ENCODE data around the gene FRRS1L. TPM values are rescaled to one million over a fixed set of nuclear protein-coding genes. Genes with fewer than 3 reads are reported as not detected.

Gene FRRS1L
- total RNA-seq, 1 donor from 2014 or later, result 4.7 TPM

DNA sequence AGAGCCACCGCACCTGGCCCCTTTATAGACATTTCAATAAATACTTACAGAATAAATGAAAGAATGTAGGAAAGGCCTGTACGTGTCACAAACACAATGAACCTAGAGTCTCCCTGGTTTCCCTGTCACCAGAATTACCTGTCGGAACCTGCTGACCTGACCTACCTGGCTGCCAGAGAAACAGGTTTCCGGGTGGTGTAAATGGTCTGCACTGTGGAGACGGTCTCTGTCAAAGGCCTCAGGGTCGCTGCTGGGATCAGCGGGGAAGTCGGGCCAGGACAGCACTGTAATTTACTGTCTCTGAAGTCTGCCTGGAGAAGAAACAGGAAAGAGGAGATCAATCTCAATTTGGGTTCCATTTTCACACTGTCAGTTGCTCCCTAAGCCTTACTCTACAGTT lies 9.3 kb upstream of the FRRS1L start:
- DNase-seq, result no peak

DNA sequence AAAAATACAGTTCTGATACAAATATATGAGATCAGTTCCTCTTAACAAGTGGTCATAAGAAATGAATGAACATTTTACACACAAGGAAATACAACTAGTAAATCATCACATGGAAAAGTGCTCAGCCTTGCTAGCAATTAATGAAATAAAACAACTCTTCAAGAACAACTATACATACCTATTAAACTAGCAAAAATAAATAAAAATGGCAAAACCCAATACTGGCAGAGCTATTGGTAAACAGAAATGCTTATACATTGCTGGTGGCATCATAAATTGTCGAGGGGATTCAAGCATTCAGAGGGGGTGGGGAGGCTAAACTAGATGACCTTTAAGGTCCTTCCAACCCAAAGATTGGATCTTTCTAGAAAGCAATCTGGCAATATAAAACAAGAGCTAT lies 5.9 kb upstream of the FRRS1L start:
- no peak for DNase-seq

- no peak for DNase-seq
These were observed 4.9 kb upstream of the FRRS1L start for GRCh38 chr9:109171926-109172325.

GRCh38 chr9:109168170-109168569 lies 1.1 kb upstream of the FRRS1L start:
- no peak for DNase-seq

GRCh38 chr9:109167716-109168115 lies 667 bp upstream of the FRRS1L start:
- no peak for DNase-seq

DNA sequence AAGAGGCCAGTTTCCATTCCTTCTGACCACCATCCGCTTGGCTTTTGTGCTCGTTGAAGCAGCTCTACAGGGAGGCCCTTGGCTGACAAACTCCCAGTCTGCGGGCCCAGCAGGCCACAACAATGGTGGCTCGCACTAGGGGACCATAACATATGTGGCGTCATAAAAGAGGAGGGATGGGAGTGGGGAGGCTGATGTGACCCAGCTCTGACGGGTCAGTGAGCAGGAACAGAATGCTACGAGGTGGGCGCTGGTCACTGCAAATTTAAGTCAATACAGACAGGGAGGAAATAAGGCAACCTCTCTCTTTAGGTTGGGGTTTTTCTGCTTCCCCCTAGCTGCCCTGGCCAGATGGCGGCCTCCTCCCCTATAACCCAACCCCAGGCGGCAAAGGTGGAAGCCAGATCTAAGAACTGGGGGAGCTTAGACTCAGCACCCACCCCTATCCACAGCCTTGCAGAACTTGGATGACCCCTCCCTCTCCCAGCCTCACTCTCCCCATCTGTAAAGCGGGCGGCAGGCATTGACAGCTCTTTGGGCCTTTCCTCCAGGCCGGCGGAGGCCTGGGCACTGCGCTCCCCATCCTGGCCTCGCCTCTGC lies 778 bp downstream of the FRRS1L start:
- DNase-seq, result no peak

GRCh38 chr9:109164042-109164441 lies 3.0 kb downstream of the FRRS1L start:
- DNase-seq, result no peak

DNA sequence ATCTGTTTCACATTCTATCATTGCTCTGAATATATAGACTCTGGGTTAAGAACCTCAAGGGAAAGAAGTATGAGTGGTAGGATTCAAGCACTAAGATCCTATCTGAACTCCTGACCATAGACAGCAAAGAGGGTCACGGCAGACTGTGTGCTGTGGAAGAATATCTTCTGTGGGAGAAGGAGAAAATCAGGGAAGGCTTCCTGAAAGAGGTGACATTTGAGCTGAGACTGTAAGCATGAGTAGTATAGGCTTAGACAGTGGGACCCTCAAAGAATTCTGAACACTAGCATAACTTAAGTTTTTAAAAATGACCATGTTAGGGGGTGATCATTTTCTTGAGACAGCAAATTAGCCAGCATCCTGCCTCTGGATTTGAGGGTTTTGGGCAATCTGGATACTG lies 3.9 kb downstream of the FRRS1L start:
- DNase-seq, result no peak

DNA sequence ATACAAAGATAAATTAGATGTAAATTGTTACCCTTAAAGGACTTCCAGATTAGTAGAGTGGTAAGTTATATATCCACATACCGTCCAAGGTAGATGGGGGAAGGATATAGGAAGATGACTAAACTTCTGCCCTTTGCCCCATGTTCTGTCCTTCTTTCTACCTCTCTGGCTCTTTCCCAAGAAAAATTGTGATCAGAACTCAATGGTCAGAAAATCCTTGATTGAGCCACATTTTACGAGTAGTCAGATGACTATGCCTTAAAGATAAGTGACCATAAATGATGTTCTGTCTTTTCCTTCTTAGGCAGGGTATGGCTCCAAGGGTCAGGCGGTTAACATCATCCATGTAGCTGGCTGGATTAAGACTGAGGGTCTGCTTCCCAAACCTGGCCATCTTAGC lies 4.4 kb downstream of the FRRS1L start:
- DNase-seq, result no peak

GRCh38 chr9:109161471-109161870 lies 5.6 kb downstream of the FRRS1L start:
- no peak for DNase-seq

DNA sequence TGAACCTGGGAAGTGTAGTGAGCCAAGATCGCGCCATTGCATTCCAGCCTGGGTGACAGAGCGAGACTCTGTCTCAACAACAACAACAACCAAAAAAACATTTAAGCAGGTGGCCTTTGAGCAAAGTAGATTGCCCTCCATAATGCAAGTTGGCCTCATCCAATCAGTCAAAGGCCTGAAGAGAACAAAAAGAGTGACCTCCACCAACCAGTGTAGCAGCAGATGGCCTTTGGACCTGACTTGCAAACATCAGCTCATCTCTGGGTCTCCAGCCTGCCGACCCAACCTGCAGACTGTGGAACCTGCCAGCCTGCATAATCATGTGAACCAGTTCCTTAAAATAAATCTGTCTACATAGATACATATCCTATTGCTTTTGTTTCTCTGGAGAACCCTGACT lies 7.5 kb downstream of the FRRS1L start:
- DNase-seq, result no peak

DNA sequence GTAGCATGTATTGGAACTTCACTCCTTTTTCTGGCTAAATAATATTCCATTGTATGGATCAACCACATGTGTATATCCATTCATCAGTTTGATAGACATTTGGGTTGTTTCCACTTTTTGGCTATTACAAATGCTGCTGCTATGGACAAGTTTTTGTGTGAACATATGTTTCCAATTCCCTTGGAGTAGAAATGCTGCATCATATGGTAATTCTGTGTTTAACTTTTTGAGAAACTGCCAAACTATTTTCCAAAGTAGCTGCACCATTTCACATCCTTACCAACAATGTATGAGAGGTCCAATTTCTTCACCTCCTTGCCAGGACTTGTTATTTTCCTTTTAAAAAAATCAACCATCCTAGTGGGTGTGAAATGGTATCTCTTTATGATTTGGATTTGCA lies 8.4 kb downstream of the FRRS1L start:
- peak; percentile 5 for DNase-seq

DNA sequence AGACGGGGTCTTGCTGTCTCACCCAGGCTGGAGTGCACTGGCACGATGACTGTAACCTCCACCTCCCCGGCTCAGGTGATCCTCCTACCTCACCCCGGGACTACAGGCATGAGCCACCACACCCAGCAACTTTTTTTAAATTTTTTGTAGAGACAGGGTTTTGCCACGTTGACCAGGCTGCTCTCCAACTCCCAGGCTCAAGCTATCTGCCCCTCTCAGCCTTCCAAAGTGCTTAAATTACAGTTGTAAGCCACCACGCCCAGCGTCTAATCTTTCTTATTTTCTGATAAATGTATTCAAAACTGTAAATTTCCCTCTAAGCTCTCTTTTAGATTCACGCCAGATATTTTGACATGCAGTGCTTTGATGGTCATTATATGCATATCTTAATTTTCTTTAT lies 10.3 kb downstream of the FRRS1L start:
- DNase-seq, result no peak

DNA sequence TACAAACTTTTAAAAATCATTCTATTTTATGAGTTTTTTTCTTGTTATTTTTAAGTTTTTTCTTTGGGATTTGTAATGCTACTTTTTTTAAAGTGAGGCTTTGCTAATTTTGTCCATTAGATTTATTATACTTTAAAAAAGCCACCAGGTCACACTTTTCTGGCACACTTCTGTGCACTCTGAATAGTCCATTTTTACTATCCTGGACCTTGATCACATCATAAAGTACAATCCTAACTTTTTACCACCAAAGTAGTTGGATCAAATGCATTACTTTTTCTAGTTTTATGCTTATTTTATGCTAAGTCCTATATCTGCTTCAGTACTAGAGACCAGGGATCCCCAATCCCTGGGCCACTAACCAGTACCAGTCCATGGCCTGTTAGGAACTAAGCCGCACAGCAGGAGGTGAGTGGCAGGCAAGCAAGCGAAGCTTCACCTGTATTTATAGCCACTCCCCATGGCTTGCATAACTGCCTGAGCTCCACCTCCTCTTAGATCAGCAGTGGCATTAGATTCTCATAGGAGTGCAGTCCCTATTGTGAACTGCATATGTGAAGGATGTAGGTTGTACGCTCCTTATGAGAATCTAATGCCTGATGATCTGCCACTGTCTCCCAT lies 16.0 kb downstream of the FRRS1L start:
- DNase-seq, result no peak

GRCh38 chr9:109149722-109150121 lies 17.3 kb downstream of the FRRS1L start:
- DNase-seq, result no peak

DNA sequence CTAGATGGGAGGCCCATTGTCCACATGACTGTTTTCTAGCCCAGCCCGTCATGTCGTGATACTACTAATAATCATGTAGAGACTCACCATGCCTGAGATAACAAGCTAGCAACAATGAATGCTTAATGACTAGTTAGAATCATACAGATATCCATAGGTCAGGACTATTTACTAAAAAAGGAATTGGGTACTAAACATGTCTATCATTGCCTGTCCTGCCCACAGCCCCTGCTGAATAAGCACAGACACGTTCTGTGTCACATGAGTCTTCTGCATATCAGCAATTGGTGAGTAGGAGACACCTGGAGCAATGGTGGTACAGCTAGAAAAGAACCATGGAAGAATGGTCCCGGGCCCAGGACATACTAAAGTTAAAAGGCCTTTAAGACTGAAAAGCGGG lies 18.0 kb downstream of the FRRS1L start:
- DNase-seq, result no peak

- DNase-seq, result no peak
These were observed 22.0 kb downstream of the FRRS1L start for GRCh38 chr9:109145051-109145450.

- DNase-seq, result no peak
These were observed 23.0 kb downstream of the FRRS1L start for GRCh38 chr9:109143881-109144562.

DNA sequence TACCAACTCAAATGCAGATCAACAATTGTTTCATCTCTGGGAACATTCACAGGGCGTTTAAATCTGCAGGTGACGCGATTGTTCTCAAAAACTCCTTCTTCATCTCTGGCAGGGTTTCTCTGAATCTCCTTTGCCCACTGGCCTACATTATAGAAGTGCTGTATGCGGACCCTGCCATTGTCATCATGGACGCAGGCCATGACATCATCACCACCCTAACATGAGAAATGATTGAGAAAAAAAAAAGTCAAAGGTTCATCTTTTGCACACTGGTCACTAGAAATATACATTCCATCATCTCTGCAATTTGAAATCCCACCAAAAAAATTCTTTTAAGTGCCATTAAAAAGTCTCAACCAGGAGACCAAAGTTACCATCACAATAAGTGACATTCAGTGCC lies 25.7 kb downstream of the FRRS1L start:
- no peak for DNase-seq

DNA sequence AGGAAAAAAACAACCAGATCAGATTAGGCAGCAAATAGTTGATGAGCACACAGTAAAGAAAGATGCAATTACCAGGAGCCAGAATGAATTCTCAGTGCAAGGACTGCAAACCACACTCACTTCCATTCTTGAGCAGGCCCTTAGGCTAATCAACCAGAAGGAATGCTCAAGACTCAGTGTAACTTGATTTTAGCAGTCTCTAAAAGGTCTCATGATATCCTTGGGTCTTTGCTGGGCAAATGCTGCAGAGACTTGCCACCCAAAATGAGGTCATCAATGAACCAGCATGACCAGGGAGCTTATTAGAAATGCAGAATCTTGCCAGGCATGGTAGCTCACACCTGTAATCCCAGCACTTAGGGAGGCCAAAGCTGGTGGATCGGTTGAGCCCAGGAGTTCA lies 27.2 kb downstream of the FRRS1L start:
- DNase-seq, result no peak

GRCh38 chr9:109138421-109138820 lies 28.6 kb downstream of the FRRS1L start:
- no peak for DNase-seq

DNA sequence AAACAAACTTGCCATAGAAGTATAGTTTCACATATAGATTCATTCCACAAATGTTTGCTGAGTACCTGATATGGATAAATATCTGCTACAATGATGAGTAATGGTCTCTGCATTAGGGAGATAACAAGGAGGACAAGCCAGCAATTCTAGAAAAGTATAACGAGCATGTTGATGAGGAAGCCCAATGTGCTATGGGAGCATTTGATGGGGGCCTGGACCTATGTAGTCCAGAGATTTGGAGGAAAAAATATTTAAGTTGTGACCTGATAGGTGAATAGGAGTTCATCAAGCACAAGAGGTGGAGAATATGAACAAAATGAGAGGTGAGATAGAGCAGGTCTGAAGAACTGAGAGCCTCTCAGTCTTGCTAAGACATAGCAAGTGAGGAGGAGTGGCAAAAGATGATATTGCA lies 32.9 kb downstream of the FRRS1L start:
- DNase-seq, result no peak

- no peak for DNase-seq
These were observed 33.5 kb downstream of the FRRS1L start for GRCh38 chr9:109133533-109133932.

DNA sequence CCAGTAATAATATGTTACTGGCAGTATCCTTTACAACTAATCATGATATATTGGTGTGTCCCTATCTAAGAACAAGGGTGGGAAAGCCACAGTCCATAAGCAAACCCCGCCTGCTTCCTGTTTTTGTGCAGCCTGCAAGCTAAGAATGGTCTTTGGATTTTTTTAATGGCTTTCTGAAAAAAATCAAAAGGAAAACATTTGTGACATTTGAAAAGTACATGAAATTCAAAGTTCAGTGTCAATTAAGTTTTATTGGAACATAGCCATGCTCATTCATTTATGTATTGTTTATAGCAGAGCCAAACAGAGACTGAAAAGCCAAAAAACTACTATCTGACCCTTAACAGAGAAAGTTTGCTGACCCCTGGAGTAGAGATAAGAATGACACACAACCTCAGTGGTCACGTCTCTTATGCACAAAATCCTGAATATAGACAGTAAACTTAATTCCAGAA lies 34.5 kb downstream of the FRRS1L start:
- no peak for DNase-seq

All from tongue (tissue), 2 donors.